Measurements from ENCODE around the gene CYP11A1.
A peak's percentile ranks its signal among the peaks of the same experiment; 100 is the strongest.

CYP11A1 gene

GRCh38 chr15:74388363-74388951 lies 21.0 kb upstream of the CYP11A1 start:
- no peak for DNase-seq (ENCODE audit: low read depth in 2 of 2)

- no peak for DNase-seq (ENCODE audit: low read depth in 2 of 2)
These were observed 20.3 kb upstream of the CYP11A1 start for GRCh38 chr15:74387621-74388362.

- no peak for DNase-seq (ENCODE audit: low read depth in 2 of 2)
These were observed 19.7 kb upstream of the CYP11A1 start for GRCh38 chr15:74387141-74387541.

GRCh38 chr15:74386496-74387140 lies 19.2 kb upstream of the CYP11A1 start:
- no peak for DNase-seq (ENCODE audit: low read depth in 2 of 2)

GRCh38 chr15:74385733-74386132 lies 18.3 kb upstream of the CYP11A1 start:
- DNase-seq (ENCODE audit: low read depth in 2 of 2) = no peak

GRCh38 chr15:74384881-74385643 lies 17.6 kb upstream of the CYP11A1 start:
- peak in 1 of 2 donors; percentile 61 for DNase-seq (ENCODE audit: low read depth in 2 of 2)

GRCh38 chr15:74384566-74384880 lies 17.1 kb upstream of the CYP11A1 start:
- DNase-seq (ENCODE audit: low read depth in 2 of 2) = no peak

- peak; percentile 68 to 78 for DNase-seq (ENCODE audit: low read depth in 2 of 2)
These were observed 16.5 kb upstream of the CYP11A1 start for GRCh38 chr15:74383695-74384565.

GRCh38 chr15:74383286-74383685 lies 15.8 kb upstream of the CYP11A1 start:
- no peak for DNase-seq (ENCODE audit: low read depth in 2 of 2)

- DNase-seq (ENCODE audit: low read depth in 2 of 2) = peak in 1 of 2 donors; percentile 61
These were observed 14.8 kb upstream of the CYP11A1 start for GRCh38 chr15:74382004-74382816.

GRCh38 chr15:74381481-74381880 lies 14.0 kb upstream of the CYP11A1 start:
- no peak for DNase-seq (ENCODE audit: low read depth in 2 of 2)

- no peak for DNase-seq (ENCODE audit: low read depth in 2 of 2)
These were observed 13.7 kb upstream of the CYP11A1 start for GRCh38 chr15:74381190-74381453.

GRCh38 chr15:74380361-74381189 lies 13.1 kb upstream of the CYP11A1 start:
- no peak for DNase-seq (ENCODE audit: low read depth in 2 of 2)

- peak in 1 of 2 donors; percentile 64 for DNase-seq (ENCODE audit: low read depth in 2 of 2)
These were observed 11.4 kb upstream of the CYP11A1 start for GRCh38 chr15:74378848-74379247.

- no peak for DNase-seq (ENCODE audit: low read depth in 2 of 2)
These were observed 10.7 kb upstream of the CYP11A1 start for GRCh38 chr15:74377831-74378766.

- DNase-seq (ENCODE audit: low read depth in 2 of 2) = no peak
These were observed 9.6 kb upstream of the CYP11A1 start for GRCh38 chr15:74376825-74377581.

GRCh38 chr15:74376226-74376625 lies 8.8 kb upstream of the CYP11A1 start:
- no peak for DNase-seq (ENCODE audit: low read depth in 2 of 2)

- DNase-seq (ENCODE audit: low read depth in 2 of 2) = peak; percentile 42 to 80
These were observed 7.9 kb upstream of the CYP11A1 start for GRCh38 chr15:74375303-74375693.

Measured in stimulated activated CD8-positive, alpha-beta memory T cell treated with anti-CD3 and anti-CD28 coated beads, Interleukin-15, amount 100 ng/mL, for 4 hours (primary cell).